ENCODE measurements around the gene TAF1B. TPM values are rescaled to one million over a fixed set of nuclear protein-coding genes. Genes with fewer than 3 reads are reported as not detected.

TAF1B gene
- polyA plus RNA-seq, 3 donors, result 4.1 to 7.3 (median 6.1) TPM

GRCh38 chr2:9968553-9969497 lies 125.6 kb downstream of the TAF1B start:
- no peak overlapping the region for H3K27ac ChIP-seq (ENCODE audit: low read depth, low read length)
- 95 to 96% (median 95%) methylated on average over 10 of the region's 10 CpGs for WGBS, 3 donors

GRCh38 chr2:9970200-9971044 lies 127.1 kb downstream of the TAF1B start:
- H3K27ac ChIP-seq (ENCODE audit: low read depth, low read length), result no peak overlapping the region
- 58 to 81% (median 67%) methylated on average over 12 of the region's 12 CpGs for WGBS, 3 donors

- whole genome bisulfite sequencing, 3 donors, result 85 to 89% (median 87%) methylated on average over 9 of the region's 9 CpGs
- no peak overlapping the region for H3K27ac ChIP-seq (ENCODE audit: low read depth, low read length)
These were observed 128.0 kb downstream of the TAF1B start for GRCh38 chr2:9971105-9971818.

GRCh38 chr2:9971890-9972289 lies 128.6 kb downstream of the TAF1B start:
- 95 to 98% (median 97%) methylated on average over 6 of the region's 6 CpGs for WGBS, 3 donors
- no peak overlapping the region for H3K27ac ChIP-seq (ENCODE audit: low read depth, low read length)

- no peak overlapping the region for H3K27ac ChIP-seq (ENCODE audit: low read depth, low read length)
- 51 to 78% (median 77%) methylated on average over 13 of the region's 13 CpGs for WGBS, 3 donors
These were observed 129.6 kb downstream of the TAF1B start for GRCh38 chr2:9972621-9973479.

- WGBS, 3 donors, result 88 to 91% (median 88%) methylated on average over 6 of the region's 6 CpGs
- H3K27ac ChIP-seq (ENCODE audit: low read depth, low read length), result no peak overlapping the region
These were observed 130.4 kb downstream of the TAF1B start for GRCh38 chr2:9973690-9974089.

- no peak overlapping the region for H3K27ac ChIP-seq (ENCODE audit: low read depth, low read length)
- 81 to 97% (median 95%) methylated on average over 4 of the region's 4 CpGs for WGBS, 3 donors
These were observed 131.1 kb downstream of the TAF1B start for GRCh38 chr2:9974343-9974742.

- 51 to 89% (median 85%) methylated on average over 10 of the region's 10 CpGs for WGBS, 3 donors
- no peak overlapping the region for H3K27ac ChIP-seq (ENCODE audit: low read depth, low read length)
These were observed 132.1 kb downstream of the TAF1B start for GRCh38 chr2:9975328-9975727.

GRCh38 chr2:9975805-9976447 lies 132.7 kb downstream of the TAF1B start:
- WGBS, 3 donors, result 55 to 63% (median 57%) methylated on average over 9 of the region's 9 CpGs
- no peak overlapping the region for H3K27ac ChIP-seq (ENCODE audit: low read depth, low read length)

GRCh38 chr2:9979977-9980376 lies 136.7 kb downstream of the TAF1B start:
- no peak overlapping the region for H3K27ac ChIP-seq (ENCODE audit: low read depth, low read length)
- 74 to 82% (median 81%) methylated on average over 6 of the region's 6 CpGs for WGBS, 3 donors

GRCh38 chr2:9980520-9980919 lies 137.2 kb downstream of the TAF1B start:
- 83 to 92% (median 89%) methylated on average over 2 of the region's 2 CpGs for WGBS, 3 donors

GRCh38 chr2:9981655-9982054 lies 138.4 kb downstream of the TAF1B start:
- no peak overlapping the region for H3K27ac ChIP-seq (ENCODE audit: low read depth, low read length)
- WGBS, 3 donors, result 95% methylated on average over 3 of the region's 3 CpGs

More at GRCh38 chr2:9980520-9980919, 137.2 kb downstream of the TAF1B start:
- no peak overlapping the region for H3K27ac ChIP-seq (ENCODE audit: low read depth, low read length)

GRCh38 chr2:9982248-9982647 lies 139.0 kb downstream of the TAF1B start:
- H3K27ac ChIP-seq (ENCODE audit: low read depth, low read length), result no peak overlapping the region
- WGBS, 3 donors, result 57 to 76% (median 72%) methylated on average over 8 of the region's 8 CpGs

GRCh38 chr2:9982891-9983290 lies 139.6 kb downstream of the TAF1B start:
- WGBS, 3 donors, result 90 to 95% (median 92%) methylated on average over 10 of the region's 10 CpGs
- H3K27ac ChIP-seq (ENCODE audit: low read depth, low read length), result no peak overlapping the region

GRCh38 chr2:9983401-9984216 lies 140.3 kb downstream of the TAF1B start:
- 53 to 67% (median 55%) methylated on average over 15 of the region's 15 CpGs for WGBS, 3 donors
- H3K27ac ChIP-seq (ENCODE audit: low read depth, low read length), result no peak overlapping the region

Measured in adipose tissue (tissue), 3 donors.